Measurements from ENCODE around the gene PRDM16. TPM values are rescaled to one million over a fixed set of nuclear protein-coding genes. Genes with fewer than 3 reads are reported as not detected.

Gene PRDM16
- total and polyA plus RNA-seq, 2 of the 8 experiments (the other 6 are each of a cell fraction or from before 2014, with no cell fraction given) = 0.39 to 0.43 TPM

- H3K27me3 ChIP-seq (replicated peaks in 1 of 4; ENCODE audit: control insufficient read depth in 3 of 4, extremely low read depth in 1 of 4, insufficient read depth in 3 of 4, low read length in 3 of 4) = no peaks in the 10 kb centered on the region
- no peak for FAIRE-seq
These were observed 29.0 kb upstream of the PRDM16 start for GRCh38 chr1:3040004-3040403.

More at GRCh38 chr1:3040004-3040403, 29.0 kb upstream of the PRDM16 start:
- H4K20me1 ChIP-seq (replicated peaks in 1 of 2; ENCODE audit: control insufficient read depth in 1 of 2, insufficient read depth in 2 of 2, low read length in 2 of 2) = no peaks in the 10 kb centered on the region
- H3K23me2 ChIP-seq (ENCODE audit: low read depth, low read length) = no peaks in the 10 kb centered on the region
- ChIA-PET CTCF (ENCODE audit: partially characterized antibody) (no interaction called here), POLR2A (ENCODE audit: partially characterized antibody) (no interaction called here)
- no peaks in the 10 kb centered on the region for H3K79me2 ChIP-seq (ENCODE audit: control insufficient read depth in 1 of 2, insufficient read depth in 2 of 2, low read length in 2 of 2)
- no peak overlapping the region for H3K4me2 ChIP-seq (ENCODE audit: insufficient read depth in 1 of 2, low read depth in 2 of 2, low read length in 2 of 2)
- no peak overlapping the region for H3K4me3 ChIP-seq (ENCODE audit: extremely low read depth in 1 of 4, insufficient read depth in 2 of 4, low read depth in 3 of 4, low read length in 4 of 4)
- H3K23ac ChIP-seq (ENCODE audit: insufficient read length) = no peak overlapping the region
- DNase-seq (ENCODE audit: low read depth in 1 of 2, low spot score in 2 of 2) = no peak
- no peak overlapping the region for H3K9ac ChIP-seq (replicated peaks in 1 of 4; ENCODE audit: extremely low read depth in 1 of 4, low read depth in 3 of 4, low read length in 3 of 4)
- H3K56ac ChIP-seq (replicated peaks; ENCODE audit: insufficient read length, low read depth, low read length) = no peak overlapping the region
- no peaks in the 10 kb centered on the region for H3K36me3 ChIP-seq (ENCODE audit: control insufficient read depth in 2 of 4, insufficient read depth in 4 of 4, low read length in 3 of 4)
- H2AK5ac ChIP-seq (ENCODE audit: low read depth, low read length) = no peak overlapping the region
- H2BK20ac ChIP-seq (ENCODE audit: low read length) = no peak overlapping the region
- H2BK15ac ChIP-seq (ENCODE audit: low read length) = no peak overlapping the region
- no peak overlapping the region for H3K18ac ChIP-seq (ENCODE audit: extremely low read depth, low read length)
- H2BK12ac ChIP-seq (ENCODE audit: low read depth, low read length) = no peak overlapping the region
- H2AFZ ChIP-seq (ENCODE audit: low read length) = no peak overlapping the region
- peaks cover 71 to 87% of the 10 kb centered on the region in 2 experiments for H3K9me3 ChIP-seq (ENCODE audit: insufficient read depth in 2 of 2, low read depth in 1 of 2, low read length in 1 of 2)
- no peak overlapping the region for H3K4ac ChIP-seq (replicated peaks; ENCODE audit: insufficient read length, low read depth, low read length)
- no peaks in the 10 kb centered on the region for H3K79me1 ChIP-seq (ENCODE audit: low read depth, low read length)
- H2BK5ac ChIP-seq (ENCODE audit: low read depth, low read length) = no peak overlapping the region
- no peak overlapping the region for H2BK120ac ChIP-seq (replicated peaks; ENCODE audit: low read depth, low read length)
- no peak overlapping the region for H4K8ac ChIP-seq (ENCODE audit: extremely low read depth, insufficient read depth, low read length)
- TF ChIP-seq YY1 (IDR thresholded peaks at IDR 0.05; ENCODE audit: low read depth, low read length) (no peak), SAP30 (IDR thresholded peaks at IDR 0.05; ENCODE audit: insufficient read depth, insufficient replicate concordance, low read length) (no peak), SP1 (IDR thresholded peaks at IDR 0.05; ENCODE audit: low read depth, low read length) (no peak), SP2 (IDR thresholded peaks at IDR 0.05; ENCODE audit: low read length) (no peak), POLR2A (IDR thresholded peaks at IDR 0.05; ENCODE audit: control extremely low read depth in 1 of 2, low read depth in 2 of 2, low read length in 2 of 2) (no peak), PHF8 (conservative IDR thresholded peaks at IDR 0.05; ENCODE audit: low read depth, low read length) (no peak), GABPA (IDR thresholded peaks at IDR 0.05; ENCODE audit: borderline replicate concordance, insufficient read depth, low read length) (no peak), SP4 (IDR thresholded peaks at IDR 0.05; ENCODE audit: low read length) (no peak), CBX5 (IDR thresholded peaks at IDR 0.05; ENCODE audit: low read depth, low read length) (no peak), RNF2 (IDR thresholded peaks at IDR 0.05; ENCODE audit: borderline replicate concordance, low read depth, low read length, missing control alignments, poor library complexity, severe bottlenecking) (no peak), RBBP5 (IDR thresholded peaks at IDR 0.05; ENCODE audit: borderline replicate concordance, low read depth, low read length) (no peak), POU5F1 (IDR thresholded peaks at IDR 0.05; ENCODE audit: low read depth, low read length) (no peak), EP300 (IDR thresholded peaks at IDR 0.05; ENCODE audit: borderline replicate concordance in 1 of 2, low read depth in 2 of 2, low read length in 2 of 2) (no peak), RXRA (IDR thresholded peaks at IDR 0.05; ENCODE audit: insufficient read depth, low read depth, low read length) (no peak), KDM5A (IDR thresholded peaks at IDR 0.05; ENCODE audit: low read length) (no peak)
- no peak overlapping the region for H3K14ac ChIP-seq (ENCODE audit: insufficient read length)
- no peak overlapping the region for H4K5ac ChIP-seq (ENCODE audit: insufficient read length, low read depth, low read length)
- WGBS, 2 experiments (ENCODE audit: extremely low coverage in 1 of 2, insufficient coverage in 1 of 2, insufficient read length in 1 of 2, insufficient replicate concordance in 2 of 2, low coverage in 1 of 2, low lambda C conversion rate in 2 of 2, missing lambda C conversion rate in 1 of 2) = 75% methylated on average over 7 of the region's 7 CpGs; no CpG with 5 or more reads in 1 of the 2 experiments
- H3K27ac ChIP-seq (ENCODE audit: low read depth, low read length) = no peak overlapping the region
- no peak overlapping the region for H4K91ac ChIP-seq (replicated peaks; ENCODE audit: insufficient read length, low read length)
- H3K4me1 ChIP-seq (replicated peaks in 1 of 4; ENCODE audit: control insufficient read depth in 3 of 4, insufficient read depth in 4 of 4, low read length in 3 of 4) = peaks cover 0 to 5% (median 0%) of the 10 kb centered on the region in 4 experiments; a peak in 1 of 7 replicates

Measured in H1 (cell line).